ENCODE results near the gene TSPAN3. TPM values are rescaled to one million over a fixed set of nuclear protein-coding genes. Genes with fewer than 3 reads are reported as not detected.

Gene TSPAN3
- total RNA-seq, 1 experiment from 2014 or later: 84.9 TPM

- TF ChIP-seq TP53 (CRISPR knock-in tag; IDR thresholded peaks at IDR 0.05) (no peak), ZBTB21 (CRISPR knock-in tag; IDR thresholded peaks at IDR 0.05; ENCODE audit: borderline replicate concordance) (no peak), SP1 (CRISPR knock-in tag; conservative IDR thresholded peaks at IDR 0.05) (no peak)
Measured at GRCh38 chr15:77027111-77027696, 43.7 kb downstream of the TSPAN3 start (continued).

DNA sequence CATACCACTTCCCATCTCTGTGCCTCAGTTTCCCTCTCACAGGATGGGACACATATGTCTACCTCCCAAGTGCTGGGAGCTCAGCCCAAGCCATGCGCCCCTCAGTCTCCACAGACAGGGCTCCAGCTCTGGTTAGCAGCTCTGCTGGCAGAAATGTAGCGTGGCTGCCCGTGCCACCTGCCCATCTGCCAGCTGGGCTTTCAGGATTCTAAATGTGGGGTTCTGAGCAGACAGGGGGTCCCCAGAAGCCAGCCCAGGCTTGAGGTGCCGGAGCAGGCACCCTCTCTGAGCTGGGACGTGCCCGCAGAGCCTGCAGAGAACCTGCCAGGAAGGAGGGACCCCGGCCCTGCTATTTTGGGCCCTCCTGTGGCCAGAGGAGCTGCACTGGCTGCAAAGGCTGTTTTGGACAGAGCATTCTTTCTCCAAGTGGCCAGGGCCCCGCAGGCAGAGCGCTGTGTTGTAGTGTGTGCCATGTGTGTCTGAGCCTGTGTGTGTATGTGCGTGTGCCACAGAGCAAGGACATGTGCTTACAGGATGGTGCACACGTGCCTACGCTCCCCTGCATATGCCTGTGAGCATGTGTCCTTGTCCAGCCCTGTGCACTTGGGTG is 44.3 kb downstream of the TSPAN3 start:
- H3K36me3 Mint-ChIP-seq: no peaks in the 10 kb centered on the region
- ChIA-PET CTCF (interaction anchor here (0.8 to 4.7 kb wide), 5 partner anchors 8 to 607 kb away, joined by 3 to 57 read pairs (median 5); no protein-coding TSS in a partner anchor), POLR2A (interaction anchor here (0.6 kb wide), 1 partner anchor 527 kb away, joined by 3 read pairs; no protein-coding TSS in a partner anchor)
- H3K27ac Mint-ChIP-seq: no peak overlapping the region
- DNase-seq (ENCODE audit: low spot score) (peak; percentile 10), ATAC-seq (no peak)
- TF ChIP-seq, protein P1, sequence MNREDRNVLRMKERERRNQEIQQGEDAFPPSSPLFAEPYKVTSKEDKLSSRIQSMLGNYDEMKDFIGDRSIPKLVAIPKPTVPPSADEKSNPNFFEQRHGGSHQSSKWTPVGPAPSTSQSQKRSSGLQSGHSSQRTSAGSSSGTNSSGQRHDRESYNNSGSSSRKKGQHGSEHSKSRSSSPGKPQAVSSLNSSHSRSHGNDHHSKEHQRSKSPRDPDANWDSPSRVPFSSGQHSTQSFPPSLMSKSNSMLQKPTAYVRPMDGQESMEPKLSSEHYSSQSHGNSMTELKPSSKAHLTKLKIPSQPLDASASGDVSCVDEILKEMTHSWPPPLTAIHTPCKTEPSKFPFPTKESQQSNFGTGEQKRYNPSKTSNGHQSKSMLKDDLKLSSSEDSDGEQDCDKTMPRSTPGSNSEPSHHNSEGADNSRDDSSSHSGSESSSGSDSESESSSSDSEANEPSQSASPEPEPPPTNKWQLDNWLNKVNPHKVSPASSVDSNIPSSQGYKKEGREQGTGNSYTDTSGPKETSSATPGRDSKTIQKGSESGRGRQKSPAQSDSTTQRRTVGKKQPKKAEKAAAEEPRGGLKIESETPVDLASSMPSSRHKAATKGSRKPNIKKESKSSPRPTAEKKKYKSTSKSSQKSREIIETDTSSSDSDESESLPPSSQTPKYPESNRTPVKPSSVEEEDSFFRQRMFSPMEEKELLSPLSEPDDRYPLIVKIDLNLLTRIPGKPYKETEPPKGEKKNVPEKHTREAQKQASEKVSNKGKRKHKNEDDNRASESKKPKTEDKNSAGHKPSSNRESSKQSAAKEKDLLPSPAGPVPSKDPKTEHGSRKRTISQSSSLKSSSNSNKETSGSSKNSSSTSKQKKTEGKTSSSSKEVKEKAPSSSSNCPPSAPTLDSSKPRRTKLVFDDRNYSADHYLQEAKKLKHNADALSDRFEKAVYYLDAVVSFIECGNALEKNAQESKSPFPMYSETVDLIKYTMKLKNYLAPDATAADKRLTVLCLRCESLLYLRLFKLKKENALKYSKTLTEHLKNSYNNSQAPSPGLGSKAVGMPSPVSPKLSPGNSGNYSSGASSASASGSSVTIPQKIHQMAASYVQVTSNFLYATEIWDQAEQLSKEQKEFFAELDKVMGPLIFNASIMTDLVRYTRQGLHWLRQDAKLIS (CRISPR knock-in tag; IDR thresholded peaks at IDR 0.05; ENCODE audit: borderline replicate concordance): no peak
- TF ChIP-seq SP1 (CRISPR knock-in tag; conservative IDR thresholded peaks at IDR 0.05) (no peak), ZNF219 (CRISPR knock-in tag; IDR thresholded peaks at IDR 0.05; ENCODE audit: borderline replicate concordance) (no peak)
- TF ChIP-seq, protein P2, sequence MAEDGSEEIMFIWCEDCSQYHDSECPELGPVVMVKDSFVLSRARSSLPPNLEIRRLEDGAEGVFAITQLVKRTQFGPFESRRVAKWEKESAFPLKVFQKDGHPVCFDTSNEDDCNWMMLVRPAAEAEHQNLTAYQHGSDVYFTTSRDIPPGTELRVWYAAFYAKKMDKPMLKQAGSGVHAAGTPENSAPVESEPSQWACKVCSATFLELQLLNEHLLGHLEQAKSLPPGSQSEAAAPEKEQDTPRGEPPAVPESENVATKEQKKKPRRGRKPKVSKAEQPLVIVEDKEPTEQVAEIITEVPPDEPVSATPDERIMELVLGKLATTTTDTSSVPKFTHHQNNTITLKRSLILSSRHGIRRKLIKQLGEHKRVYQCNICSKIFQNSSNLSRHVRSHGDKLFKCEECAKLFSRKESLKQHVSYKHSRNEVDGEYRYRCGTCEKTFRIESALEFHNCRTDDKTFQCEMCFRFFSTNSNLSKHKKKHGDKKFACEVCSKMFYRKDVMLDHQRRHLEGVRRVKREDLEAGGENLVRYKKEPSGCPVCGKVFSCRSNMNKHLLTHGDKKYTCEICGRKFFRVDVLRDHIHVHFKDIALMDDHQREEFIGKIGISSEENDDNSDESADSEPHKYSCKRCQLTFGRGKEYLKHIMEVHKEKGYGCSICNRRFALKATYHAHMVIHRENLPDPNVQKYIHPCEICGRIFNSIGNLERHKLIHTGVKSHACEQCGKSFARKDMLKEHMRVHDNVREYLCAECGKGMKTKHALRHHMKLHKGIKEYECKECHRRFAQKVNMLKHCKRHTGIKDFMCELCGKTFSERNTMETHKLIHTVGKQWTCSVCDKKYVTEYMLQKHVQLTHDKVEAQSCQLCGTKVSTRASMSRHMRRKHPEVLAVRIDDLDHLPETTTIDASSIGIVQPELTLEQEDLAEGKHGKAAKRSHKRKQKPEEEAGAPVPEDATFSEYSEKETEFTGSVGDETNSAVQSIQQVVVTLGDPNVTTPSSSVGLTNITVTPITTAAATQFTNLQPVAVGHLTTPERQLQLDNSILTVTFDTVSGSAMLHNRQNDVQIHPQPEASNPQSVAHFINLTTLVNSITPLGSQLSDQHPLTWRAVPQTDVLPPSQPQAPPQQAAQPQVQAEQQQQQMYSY (CRISPR knock-in tag; IDR thresholded peaks at IDR 0.05): no peak
- no peaks in the 10 kb centered on the region for H3K9me3 Mint-ChIP-seq
- peaks cover 3% of the 10 kb centered on the region; the same call in 1 of the 2 replicates for H3K4me1 Mint-ChIP-seq
- peaks cover 10% of the 10 kb centered on the region for H3K27me3 Mint-ChIP-seq (ENCODE audit: low read depth)
- H3K4me3 Mint-ChIP-seq: no peak overlapping the region

- ATAC-seq (no peak), DNase-seq (ENCODE audit: low spot score) (peak; percentile 3)
- Mint-ChIP-seq H3K27ac (no peak overlapping the region), H3K36me3 (no peaks in the 10 kb centered on the region), H3K9me3 (no peaks in the 10 kb centered on the region), H3K27me3 (ENCODE audit: low read depth) (peaks cover 10% of the 10 kb centered on the region), H3K4me1 (peaks cover 3% of the 10 kb centered on the region; the same call in 1 of the 2 replicates), H3K4me3 (no peak overlapping the region)
- CTCF ChIA-PET: interaction anchor here (0.6 to 5.4 kb wide), 11 partner anchors 9 to 607 kb away, joined by 3 to 57 read pairs (median 5); no protein-coding TSS in a partner anchor
- POLR2A ChIA-PET: no interaction called here
- TF ChIP-seq HMGA2 (CRISPR knock-in tag; IDR thresholded peaks at IDR 0.05) (no peak), ATF1 (CRISPR knock-in tag; IDR thresholded peaks at IDR 0.05) (no peak), ZNF423 (CRISPR knock-in tag; IDR thresholded peaks at IDR 0.05) (no peak), EMX1 (CRISPR knock-in tag; IDR thresholded peaks at IDR 0.05) (no peak), FOXJ3 (CRISPR knock-in tag; IDR thresholded peaks at IDR 0.05; ENCODE audit: borderline replicate concordance) (no peak), E2F4 (CRISPR knock-in tag; IDR thresholded peaks at IDR 0.05; ENCODE audit: borderline replicate concordance, low read depth) (no peak)
- TF ChIP-seq, protein P2 (CRISPR knock-in tag; IDR thresholded peaks at IDR 0.05): no peak
- TF ChIP-seq, protein P3, sequence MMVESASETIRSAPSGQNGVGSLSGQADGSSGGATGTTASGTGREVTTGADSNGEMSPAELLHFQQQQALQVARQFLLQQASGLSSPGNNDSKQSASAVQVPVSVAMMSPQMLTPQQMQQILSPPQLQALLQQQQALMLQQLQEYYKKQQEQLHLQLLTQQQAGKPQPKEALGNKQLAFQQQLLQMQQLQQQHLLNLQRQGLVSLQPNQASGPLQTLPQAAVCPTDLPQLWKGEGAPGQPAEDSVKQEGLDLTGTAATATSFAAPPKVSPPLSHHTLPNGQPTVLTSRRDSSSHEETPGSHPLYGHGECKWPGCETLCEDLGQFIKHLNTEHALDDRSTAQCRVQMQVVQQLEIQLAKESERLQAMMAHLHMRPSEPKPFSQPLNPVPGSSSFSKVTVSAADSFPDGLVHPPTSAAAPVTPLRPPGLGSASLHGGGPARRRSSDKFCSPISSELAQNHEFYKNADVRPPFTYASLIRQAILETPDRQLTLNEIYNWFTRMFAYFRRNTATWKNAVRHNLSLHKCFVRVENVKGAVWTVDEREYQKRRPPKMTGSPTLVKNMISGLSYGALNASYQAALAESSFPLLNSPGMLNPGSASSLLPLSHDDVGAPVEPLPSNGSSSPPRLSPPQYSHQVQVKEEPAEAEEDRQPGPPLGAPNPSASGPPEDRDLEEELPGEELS (CRISPR knock-in tag; IDR thresholded peaks at IDR 0.05): no peak
- TF ChIP-seq, protein P4, sequence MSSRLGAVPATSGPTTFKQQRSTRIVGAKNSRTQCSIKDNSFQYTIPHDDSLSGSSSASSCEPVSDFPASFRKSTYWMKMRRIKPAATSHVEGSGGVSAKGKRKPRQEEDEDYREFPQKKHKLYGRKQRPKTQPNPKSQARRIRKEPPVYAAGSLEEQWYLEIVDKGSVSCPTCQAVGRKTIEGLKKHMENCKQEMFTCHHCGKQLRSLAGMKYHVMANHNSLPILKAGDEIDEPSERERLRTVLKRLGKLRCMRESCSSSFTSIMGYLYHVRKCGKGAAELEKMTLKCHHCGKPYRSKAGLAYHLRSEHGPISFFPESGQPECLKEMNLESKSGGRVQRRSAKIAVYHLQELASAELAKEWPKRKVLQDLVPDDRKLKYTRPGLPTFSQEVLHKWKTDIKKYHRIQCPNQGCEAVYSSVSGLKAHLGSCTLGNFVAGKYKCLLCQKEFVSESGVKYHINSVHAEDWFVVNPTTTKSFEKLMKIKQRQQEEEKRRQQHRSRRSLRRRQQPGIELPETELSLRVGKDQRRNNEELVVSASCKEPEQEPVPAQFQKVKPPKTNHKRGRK (CRISPR knock-in tag; IDR thresholded peaks at IDR 0.05; ENCODE audit: borderline replicate concordance): no peak
Measured at GRCh38 chr15:77025941-77026411, 44.9 kb downstream of the TSPAN3 start.

Data from WTC11 (cell line).